HG03439 (cell line): ENCODE results near the gene ACTG1.

ENCODE experiments used
- ATAC-seq: cut with Tn5 transposase; IDR thresholded peaks from one replicate; pipeline ENCODE4 v1.9.1; 2021; ENCODE audit warnings: mild to moderate bottlenecking, moderate library complexity; ENCODE audit not compliant: unreplicated experiment

ACTG1 gene

DNA sequence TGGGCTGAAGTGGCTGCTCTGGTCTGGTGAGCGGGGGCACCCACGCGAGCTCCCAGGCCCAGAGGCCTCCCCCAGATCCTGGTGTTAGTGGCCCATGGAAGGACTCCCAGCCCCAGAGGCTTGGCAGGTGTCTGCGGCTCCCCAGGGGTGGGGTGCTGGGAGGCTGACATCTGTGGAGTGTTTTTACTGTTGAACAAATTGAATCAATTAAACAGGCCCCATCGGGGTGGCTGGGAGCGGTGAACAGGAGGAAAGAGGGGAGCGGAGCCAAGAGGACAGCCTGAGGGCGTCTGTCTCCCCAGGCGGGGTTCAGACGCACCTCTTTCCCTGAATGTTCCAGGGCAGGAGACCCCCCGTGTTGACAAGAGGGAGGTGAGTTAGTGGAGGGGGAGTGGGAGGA, 29.9 kb downstream of the ACTG1 start:
- ATAC-seq: no peak

DNA sequence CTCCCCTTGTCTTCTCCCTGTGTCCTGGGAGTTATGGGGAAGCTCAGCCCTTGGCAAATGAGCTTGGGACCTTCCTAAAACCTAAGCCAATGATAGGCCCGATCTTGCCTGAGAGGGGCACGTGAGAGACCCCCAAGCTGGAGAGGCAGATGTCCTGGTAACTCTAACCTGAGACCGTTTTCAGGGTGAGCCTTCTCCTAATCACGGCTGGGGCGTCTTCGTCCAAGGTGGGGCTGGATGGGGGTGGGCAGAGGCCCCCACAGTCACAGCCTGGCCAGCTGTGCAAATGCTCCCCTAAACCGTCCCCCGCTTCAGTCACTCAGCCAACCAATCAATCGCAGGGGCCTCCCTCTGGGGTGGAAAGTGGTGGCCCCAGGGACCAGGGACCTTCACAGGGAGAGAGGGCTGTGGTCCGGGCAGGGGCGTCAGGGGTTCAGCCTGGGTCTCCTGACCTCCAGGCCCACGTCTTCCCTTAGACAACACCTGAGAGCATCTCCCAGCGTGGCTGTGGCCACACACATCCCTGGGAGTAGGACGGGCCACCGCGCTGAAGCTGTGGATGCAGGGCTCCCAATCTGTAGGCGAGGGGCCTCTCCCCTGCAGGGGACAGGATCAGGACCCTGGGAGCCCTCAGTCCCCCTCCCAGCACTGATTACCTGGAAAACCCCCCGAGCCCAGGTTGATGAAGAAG, 30.6 kb downstream of the ACTG1 start:
- no peak for ATAC-seq

DNA sequence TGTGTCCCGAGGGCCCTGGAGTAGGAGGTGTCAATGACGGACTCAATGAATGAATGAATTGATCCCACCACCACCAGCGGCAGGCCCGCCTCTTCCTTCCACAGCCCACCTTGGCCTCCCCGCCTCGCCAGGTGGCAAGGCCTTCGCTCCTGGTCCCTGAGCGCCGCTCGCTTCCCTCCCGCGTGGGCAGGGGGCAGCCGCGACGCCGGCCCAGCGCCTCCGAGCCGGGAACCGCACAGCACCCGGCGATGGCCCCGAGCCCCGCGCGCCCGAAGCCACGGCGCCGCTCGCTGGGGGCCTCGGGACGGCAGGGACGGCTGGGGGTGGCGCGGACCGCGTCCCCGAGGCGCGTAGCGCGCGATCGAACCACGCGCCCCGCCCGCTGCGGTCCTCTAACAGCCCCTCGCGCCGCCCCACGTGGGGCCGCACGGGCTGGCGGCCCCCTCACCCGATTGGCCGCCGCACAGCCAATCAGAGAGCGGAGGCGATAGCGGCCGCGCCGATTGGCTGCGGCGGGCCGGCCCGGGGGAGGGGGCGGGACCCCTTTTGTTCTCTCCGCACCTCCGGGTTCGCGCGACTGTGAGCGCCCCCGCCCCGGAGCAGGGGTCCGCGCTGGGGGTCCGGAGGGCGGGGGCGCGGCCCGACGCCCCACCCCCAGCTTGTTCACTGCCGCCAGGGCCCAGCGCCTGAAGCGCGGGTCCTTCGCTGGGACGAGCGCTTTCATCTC, 31.4 kb downstream of the ACTG1 start:
- no peak for ATAC-seq

DNA sequence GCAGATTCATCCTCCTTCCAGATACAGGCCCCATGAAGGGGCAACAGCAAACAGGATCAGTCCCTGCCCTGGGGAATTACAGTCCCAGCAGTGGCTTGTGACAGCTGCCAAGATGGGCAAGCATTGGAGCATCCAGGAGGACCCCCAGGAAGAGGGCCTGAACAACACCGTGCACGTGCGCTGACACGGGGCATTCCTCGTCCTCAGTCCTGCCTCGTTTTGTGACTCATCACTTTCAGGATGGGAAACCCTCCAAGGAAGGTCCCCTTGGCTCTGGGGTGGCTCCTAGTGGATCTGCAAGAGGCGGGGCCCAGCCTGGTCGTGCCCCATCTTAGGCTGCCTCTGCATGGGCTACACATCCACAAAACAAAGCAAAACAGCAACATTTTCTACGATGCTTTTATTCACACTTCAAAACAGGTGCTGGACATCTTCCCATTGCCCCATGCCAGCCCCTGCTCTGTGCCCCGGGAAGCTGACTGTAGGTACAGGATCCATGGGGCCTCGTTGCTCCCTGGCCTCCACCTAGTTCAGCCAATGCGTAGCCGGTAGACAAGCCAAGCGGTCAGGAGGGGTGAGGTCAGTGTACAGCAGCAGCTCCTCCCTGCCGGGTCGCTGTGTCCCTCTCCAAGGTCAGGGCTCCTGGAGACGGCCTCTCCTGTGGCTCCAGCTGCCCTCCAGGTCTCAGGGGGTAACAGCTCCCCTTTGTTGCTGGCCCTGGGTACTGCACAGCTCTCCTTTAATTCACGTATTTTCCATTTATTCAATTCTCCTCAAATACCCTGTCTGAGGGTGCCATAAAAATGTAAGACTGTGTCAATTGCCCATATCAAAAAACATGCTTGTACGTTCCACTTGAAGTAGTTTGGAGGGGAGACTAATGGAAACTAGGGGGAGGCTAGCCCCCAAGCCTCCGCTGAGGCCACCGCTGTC, 32.2 kb downstream of the ACTG1 start:
- no peak for ATAC-seq

DNA sequence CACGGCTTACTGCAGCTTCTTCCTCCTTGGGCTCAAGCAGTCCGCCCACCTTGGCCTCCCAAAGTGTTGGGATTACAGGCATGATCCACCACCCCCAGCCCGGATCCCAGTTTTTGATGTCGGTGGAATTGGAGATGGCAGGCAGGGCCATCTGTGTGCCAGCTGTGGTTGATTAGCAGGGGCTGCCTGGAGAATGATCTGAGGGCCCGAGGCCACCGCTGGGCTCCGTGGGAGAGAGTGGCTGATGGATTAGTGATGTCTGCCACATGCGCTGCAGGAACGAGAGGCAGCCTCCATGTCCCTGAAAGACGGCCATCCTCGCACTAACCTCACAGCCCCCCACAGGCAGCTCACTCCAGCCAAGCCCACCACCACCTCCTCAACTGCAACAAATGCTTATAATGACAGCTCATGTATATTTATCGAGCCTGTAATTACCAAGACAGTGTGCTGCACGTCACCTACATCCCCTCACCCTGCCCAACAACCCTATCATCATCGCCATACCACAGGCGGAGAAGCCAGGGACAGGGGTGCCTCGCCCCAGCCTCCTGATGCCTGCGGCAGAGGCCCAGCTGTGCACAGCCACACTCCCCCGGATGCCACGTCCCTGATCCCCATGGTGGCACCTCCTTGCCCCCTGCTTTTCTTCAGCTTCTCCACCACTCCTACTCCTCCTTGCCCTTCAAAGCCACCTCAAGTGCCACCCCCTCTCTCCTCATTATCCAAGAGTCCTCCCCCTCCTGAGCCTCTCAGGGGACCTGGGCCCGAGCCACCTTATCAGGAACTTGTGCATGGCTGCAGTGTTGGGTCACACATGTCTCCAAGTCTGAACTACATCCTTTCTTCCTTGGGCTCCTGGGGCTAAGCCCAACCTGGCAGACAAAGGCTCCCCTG, 33.2 kb downstream of the ACTG1 start:
- no peak for ATAC-seq

DNA sequence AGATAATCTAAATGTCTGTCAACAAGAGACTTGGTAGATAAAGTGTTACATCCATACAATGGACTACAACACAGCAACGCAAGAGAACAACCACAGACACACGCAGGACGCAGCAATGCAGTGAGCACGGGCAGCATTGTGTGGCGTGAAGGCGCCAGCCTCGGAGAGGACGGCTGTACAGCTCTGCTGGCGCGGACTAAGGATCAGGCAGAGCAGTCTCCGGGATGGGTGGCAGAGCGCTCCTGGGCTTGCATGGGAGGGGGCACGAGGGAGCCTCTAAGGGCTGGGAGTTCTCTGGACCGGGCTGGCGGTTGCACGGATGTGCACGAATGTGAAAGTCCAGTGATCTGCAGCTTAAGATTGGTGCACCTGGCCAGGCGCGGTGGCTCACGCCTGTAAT, 34.5 kb downstream of the ACTG1 start:
- no peak for ATAC-seq

DNA sequence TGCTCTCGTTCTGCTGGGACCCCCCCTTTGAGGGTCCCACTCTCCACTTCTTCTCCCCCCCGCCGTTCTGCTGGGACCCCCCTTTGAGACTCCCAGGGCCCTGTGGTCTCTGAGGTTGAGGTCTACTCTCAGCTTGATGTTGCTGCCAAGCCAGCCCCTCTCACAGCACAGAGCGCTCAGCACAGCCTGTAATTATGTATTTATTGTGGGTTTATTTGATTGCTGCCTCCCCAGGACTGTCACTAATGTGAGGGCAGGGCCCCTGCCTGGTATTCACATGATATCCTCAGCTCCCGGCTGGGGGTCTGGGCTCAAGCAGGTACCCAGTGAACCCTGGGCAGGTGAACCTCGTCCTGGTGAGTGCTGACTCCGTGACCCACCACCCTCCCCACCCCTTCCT, 35.4 kb downstream of the ACTG1 start:
- ATAC-seq: no peak

DNA sequence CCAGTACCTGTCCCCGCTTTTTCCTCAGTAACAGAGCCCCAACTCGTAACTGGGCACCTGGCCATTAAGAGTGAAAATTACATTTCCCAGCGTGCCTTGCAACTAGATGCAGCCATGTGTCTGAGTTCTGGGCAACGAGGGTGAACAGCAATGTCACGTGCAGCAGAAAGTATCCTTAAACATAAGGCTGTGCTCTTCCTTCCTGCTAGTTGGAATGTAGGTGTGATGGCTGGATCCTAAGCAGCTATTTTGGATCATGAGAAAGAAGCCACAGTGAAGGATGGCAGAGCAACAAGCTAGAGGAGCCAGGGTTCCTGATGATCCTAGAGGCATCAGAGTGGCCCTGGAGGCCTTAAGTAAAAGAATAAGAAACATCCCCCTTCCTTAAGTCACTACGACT, 36.0 kb downstream of the ACTG1 start:
- ATAC-seq: no peak

DNA sequence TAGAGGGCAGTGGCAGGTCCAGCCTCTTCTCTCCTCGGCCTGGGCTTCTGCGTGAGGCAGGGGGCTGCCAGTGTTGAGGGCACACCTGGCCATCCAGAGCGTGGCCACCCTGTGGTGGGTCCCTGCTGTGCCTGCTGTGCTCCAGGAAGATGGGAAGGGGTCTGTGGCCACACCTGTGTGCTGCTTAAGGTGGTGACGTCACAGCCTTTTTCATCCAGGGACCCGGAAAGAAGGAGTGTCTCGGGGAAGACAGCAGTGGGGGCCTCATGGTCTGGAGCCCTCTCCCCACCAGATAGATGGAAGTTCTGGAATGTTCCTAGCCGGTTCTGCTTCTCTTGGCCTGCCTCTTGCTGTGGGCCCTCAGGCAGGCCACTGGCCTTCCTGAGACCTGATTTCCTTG, 36.5 kb downstream of the ACTG1 start:
- no peak for ATAC-seq

DNA sequence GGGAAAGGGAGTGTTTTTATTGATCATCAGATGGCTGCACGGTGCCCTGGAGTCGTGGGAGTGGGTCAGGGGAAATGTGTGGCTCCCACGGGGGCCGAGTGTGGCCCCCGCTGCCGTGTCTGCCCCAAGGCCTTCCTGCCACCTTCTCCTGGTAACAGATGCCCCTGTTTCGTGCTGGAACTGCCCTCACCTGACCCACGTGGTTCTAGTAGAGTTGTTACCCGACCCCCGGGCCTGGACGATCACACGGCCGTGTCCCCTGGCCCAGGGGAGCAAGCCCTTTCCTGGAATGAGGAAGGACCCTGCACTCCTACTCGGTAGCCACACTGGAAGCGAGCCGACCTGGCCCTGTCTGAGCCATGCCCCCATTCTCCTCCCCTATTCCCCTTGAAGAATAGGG, 37.6 kb downstream of the ACTG1 start:
- ATAC-seq: no peak

DNA sequence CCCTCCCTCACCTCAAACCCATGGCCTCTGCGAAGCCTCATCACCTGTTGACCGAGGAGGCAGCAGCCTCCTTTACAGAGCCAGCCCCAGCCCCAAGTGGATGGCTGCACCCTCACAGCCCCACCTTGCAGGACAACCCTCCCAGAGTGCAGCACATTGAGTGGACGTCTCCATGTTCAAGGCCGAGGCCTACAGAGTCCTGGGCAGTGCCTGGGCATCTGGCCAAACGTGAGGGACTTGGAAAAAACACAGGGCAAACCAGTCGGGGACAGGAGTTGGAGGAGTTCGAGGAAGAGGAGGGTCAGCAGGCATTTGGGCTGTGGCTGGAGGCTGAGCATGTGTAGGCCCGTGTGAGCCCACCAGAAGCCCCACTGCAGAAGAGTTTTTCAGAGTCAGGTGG, 39.6 kb downstream of the ACTG1 start:
- no peak for ATAC-seq

DNA sequence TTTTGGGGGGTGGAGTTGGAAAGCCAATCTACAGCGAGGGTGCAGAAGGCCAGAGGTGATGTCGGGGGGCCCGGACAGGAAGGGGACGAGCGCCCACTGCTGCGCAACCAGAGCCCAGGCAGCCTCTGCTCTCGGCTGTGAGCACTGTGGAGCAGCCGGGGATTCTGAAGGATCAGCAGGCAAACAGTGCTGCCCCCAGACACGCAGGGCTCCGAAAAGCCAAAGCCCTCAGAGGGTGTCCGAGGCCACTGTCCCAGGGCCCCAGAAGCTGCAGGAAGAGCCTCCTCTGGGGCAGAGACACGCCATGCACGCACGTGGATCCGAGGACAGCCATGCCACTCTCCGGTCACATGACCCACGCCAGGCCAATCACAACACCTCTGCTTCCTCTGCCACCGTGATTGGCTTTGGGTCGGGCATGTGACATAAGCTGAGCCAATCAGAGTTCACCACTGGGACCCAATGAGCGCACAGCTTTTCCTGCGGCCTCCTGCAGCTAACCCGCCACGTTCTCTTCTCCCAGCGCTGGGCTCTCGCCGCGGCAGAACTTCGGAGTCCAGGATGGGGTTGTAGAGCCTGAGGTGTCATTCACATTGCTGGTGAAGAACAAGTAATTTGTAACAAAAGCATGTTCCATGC, 40.7 kb downstream of the ACTG1 start:
- ATAC-seq: no peak

DNA sequence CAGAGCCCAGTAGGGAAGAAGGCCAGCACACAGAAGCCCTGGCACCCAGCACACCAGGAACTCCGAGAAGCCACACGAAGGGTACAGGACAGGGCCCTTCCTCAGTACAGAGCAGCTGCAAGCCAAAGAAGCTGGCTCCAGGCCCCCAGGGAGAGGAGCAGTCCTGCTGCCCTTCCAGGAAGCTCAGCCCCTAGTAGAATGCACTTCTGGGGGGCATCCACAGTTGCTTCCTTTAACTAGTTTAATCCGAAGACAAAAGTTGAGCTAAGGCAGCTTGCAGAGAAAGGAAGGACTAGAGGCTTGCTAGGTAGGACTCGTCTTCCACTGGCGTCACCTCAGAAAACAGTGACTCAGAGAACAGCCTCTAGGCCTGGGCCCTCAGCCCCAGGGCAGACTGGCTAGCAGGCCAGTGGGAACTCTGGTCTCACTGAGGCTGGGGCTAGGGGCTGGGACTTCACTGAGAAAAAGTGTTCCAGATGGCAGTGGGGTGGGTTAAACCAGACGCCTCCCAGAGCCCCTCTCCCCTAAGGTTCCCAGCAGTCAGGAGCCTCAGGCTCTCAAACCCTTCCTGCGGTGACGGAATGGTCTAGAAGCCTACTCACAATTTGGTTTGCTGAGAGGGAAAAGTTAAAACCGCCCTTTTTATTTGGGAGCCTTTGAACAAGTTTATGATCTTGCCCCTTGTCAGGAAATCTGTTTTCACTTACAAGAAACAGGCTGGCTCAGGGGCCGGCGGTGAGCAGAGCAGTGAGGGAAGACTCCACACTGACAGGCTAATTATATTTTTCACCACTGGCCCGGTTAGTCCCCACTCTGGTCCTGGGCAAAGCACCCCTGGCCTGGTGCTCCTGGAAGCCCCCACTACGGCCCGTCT, 41.4 kb downstream of the ACTG1 start:
- no peak for ATAC-seq

DNA sequence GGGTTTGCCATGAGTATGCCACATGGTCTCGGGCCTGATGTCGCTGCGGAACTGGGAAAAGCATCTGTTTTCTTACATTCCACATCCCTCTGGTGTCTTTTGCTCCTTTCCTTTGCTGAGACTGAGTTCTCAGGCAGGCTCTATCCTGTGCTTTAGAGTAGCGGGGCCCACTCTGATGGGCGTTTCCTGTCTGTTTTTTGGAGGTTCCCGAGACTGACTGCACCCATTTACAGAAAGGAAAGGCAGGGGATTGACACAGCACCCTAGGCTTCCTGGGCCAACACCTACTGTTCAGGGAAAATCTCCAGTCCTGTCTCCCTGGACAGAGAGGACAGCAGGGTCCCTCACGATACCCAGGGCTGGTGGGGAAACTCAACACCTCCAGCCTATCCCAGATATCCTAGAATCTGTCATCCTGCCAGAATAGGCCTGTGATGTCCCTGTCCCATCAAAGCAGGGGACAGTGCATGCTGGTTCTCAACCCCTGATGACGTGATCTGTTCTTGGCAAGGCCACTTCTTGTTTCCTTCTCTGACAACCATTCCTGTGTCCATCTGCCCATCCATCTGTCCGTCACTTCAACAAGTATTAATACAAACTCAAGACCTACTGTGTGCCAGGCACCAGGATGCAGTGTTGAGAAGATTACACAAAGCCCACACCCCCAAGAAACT, 42.2 kb downstream of the ACTG1 start:
- ATAC-seq: no peak

DNA sequence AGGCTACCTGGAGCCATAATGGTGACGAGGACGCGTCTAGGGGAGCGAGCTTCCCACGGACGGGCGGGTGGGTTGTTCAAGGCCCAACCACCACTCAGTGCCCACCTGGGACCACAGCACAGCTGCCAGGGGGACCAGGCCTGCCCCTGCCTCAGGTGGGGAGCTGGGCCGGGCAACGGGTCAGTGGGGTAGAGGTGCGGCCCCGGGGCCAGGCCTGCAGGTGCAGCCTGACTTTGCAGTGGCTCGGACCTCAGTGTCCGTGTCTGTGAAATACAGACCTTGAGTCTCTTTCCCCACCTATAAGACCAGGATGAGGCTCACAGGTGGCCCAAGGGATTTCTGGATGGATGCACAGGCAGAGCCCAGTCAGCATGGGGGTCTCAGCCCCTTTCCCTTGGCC, 43.3 kb downstream of the ACTG1 start:
- no peak for ATAC-seq

DNA sequence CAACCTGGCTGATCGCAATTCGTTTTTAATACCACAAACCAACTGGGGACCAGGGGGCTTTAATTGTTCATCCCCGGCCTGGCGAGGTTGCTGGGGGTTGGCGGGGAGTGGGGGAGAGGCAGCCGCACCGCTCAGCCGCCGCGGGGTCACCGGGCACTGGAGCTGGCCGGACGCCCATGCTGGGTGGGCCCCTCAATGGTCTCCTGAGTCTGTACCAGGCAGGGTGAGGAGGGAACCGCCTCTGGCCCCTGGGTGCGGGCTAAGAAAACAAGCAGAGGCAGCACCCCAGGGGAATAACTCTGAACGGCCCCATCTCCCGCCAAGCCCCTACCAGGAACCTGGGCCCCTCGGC, 43.9 kb downstream of the ACTG1 start:
- ATAC-seq: no peak

DNA sequence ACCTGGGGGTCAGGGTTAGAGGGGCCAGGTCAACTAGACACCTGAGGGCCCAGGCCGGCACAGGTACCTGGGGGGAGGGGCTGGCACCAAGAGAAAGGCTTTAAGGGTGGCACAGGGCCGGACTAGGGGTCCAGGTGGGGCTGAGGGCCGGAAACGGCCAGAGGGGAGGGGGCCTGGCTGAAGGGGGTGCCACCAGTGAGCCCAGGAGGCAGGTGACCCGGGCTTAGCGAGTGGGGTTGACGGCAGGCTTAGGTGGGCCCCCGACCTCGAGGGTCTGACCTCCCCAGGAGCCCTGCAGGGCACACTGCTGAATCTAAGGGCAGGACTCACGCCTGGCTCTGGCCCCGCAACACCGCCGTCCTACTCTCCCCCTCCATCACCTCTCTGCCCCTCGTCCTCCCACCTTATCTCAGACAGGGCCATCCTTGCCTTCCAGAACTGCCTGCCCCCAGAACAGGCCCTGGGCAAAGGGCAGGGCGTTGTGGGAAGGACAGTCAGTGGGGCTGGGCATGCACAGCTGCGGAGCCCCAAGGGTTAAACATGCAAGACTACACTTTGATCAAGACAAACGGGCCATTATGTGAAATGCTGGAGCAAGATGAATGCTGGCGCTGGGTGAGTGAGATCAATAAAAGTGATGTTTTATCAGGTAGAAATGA, 44.4 kb downstream of the ACTG1 start:
- ATAC-seq: no peak
